Keratinocyte (primary cell): ENCODE measurements around the gene SHANK1. TPM values are rescaled to one million over a fixed set of nuclear protein-coding genes. Genes with fewer than 3 reads are reported as not detected.

Experiments used
- DNase-seq: peaks from one replicate; pipeline ENCODE4 v3.0.0-alpha.2; 2011; ENCODE audit warnings: low read depth, missing footprints, low spot score
- FAIRE-seq: peaks from 2 replicates; lab custom pipeline; 2011; peaks lifted over from hg19 to GRCh38; lab: Jason Lieb, UNC
- H2AFZ ChIP-seq: 2 replicates; pipeline ENCODE4 v1.6.0; 2012; ENCODE audit warnings: low read length, control low read depth, inconsistent platforms; ENCODE audit not compliant: control insufficient read depth
- H3K27ac ChIP-seq: 2 replicates; pipeline ENCODE4 v1.5.1; 2011; ENCODE audit warnings: low read length; ENCODE audit not compliant: control insufficient read depth, insufficient read depth
- H3K27me3 ChIP-seq: 3 replicates; pipeline ENCODE4 v1.6.0; 2011; ENCODE audit warnings: low read length; ENCODE audit not compliant: control insufficient read depth, insufficient read depth; ENCODE audit errors: extremely low read depth
- H3K36me3 ChIP-seq, 2 experiments: 2 replicates in 1 of 2; 3 replicates in 1 of 2; pipeline ENCODE4 v1.5.1; 2011; ENCODE audit warnings: low read length in 2 of 2, mild to moderate bottlenecking in 1 of 2; ENCODE audit not compliant: control insufficient read depth in 2 of 2, insufficient read depth in 2 of 2; ENCODE audit errors: extremely low read depth in 1 of 2
- H3K4me1 ChIP-seq: 3 replicates; pipeline ENCODE4 v1.5.1; 2011; ENCODE audit warnings: low read length; ENCODE audit not compliant: control insufficient read depth, insufficient read depth; ENCODE audit errors: extremely low read depth
- H3K4me2 ChIP-seq: 3 replicates; pipeline ENCODE4 v1.6.0; 2011; ENCODE audit warnings: low read depth, low read length; ENCODE audit not compliant: control insufficient read depth, insufficient read depth; ENCODE audit errors: extremely low read depth
- H3K4me3 ChIP-seq, 3 experiments: fragments of 200-600 bp in 1 of 3; sonication (generic) in 1 of 3; 2 replicates in 2 of 3; 3 replicates in 1 of 3; pipeline ENCODE4 v1.5.1; 2011 to 2016; ENCODE audit warnings: low read length in 3 of 3, mild to moderate bottlenecking in 3 of 3, control low read depth in 2 of 3, inconsistent platforms in 1 of 3, low read depth in 1 of 3, mixed read lengths in 1 of 3, mixed run types in 1 of 3, moderate library complexity in 1 of 3; ENCODE audit not compliant: control insufficient read depth in 2 of 3, insufficient read depth in 2 of 3; ENCODE audit errors: extremely low read depth in 1 of 3
- H3K79me2 ChIP-seq: 2 replicates; pipeline ENCODE4 v1.6.0; 2012; ENCODE audit warnings: low read length; ENCODE audit not compliant: control insufficient read depth, insufficient read depth
- H3K9ac ChIP-seq: 3 replicates; pipeline ENCODE4 v1.6.0; 2011; ENCODE audit warnings: low read length; ENCODE audit not compliant: control insufficient read depth, insufficient read depth; ENCODE audit errors: extremely low read depth
- H3K9me1 ChIP-seq: 3 replicates; pipeline ENCODE4 v1.6.0; 2011; ENCODE audit warnings: low read length; ENCODE audit not compliant: control insufficient read depth, insufficient read depth; ENCODE audit errors: extremely low read depth
- H3K9me3 ChIP-seq: 2 replicates; pipeline ENCODE4 v1.5.1; 2012; ENCODE audit warnings: low read depth, low read length; ENCODE audit not compliant: control insufficient read depth
- H4K20me1 ChIP-seq: 3 replicates; pipeline ENCODE4 v1.6.0; 2011; ENCODE audit warnings: low read length; ENCODE audit not compliant: control insufficient read depth, insufficient read depth; ENCODE audit errors: extremely low read depth
- CTCF ChIP-seq, 3 experiments: IDR thresholded peaks in 1 of 3; conservative IDR thresholded peaks in 1 of 3; optimal IDR thresholded peaks in 1 of 3; 2 replicates in 2 of 3; 3 replicates in 1 of 3; pipeline versions ENCODE3 to v1.5.1; 2011; ENCODE audit warnings: low read length in 3 of 3, mild to moderate bottlenecking in 3 of 3, moderate library complexity in 2 of 3, control low read depth in 1 of 3, inconsistent platforms in 1 of 3; ENCODE audit not compliant: insufficient read depth in 2 of 3; ENCODE audit errors: extremely low read depth in 1 of 3
- EZH2 ChIP-seq: IDR thresholded peaks from one replicate; pipeline ENCODE4 v1.6.1; 2012; ENCODE audit warnings: inconsistent platforms, mild to moderate bottlenecking, low read length, moderate library complexity
- dilution Hi-C: fragments of 300-500 bp; cut with MboI; formaldehyde crosslinking; loops from one replicate; pipeline ENCODE4 v1.7.0; 2020; ENCODE audit warnings: low sequenced_read_pairs; ENCODE audit not compliant: extremely low pct_ligation_motif_present
- polyA plus RNA-seq, 5 experiments: library from polyadenylated mRNA; depleted of rRNA in 3 of 5; stranded (reverse) in 3 of 5; stranded (forward) in 1 of 5; unstranded in 1 of 5; fragments of >200 nt; gene quantifications; 1 replicate in 1 of 5; 2 replicates in 3 of 5; 3 replicates in 1 of 5; pipeline versions ENCODE4 v1.2.1 to v1.2.3, GENCODE V29; 2011 to 2012; ENCODE audit warnings: missing spikeins in 2 of 5, low read depth in 1 of 5, low replicate concordance in 1 of 5

The SHANK1 gene
- polyA plus RNA-seq, 1 donor (not counting 4 experiments of a cell fraction or from before 2014, with no cell fraction given), result 0.51 TPM

GRCh38 chr19:50673118-50673517, 46.5 kb downstream of the SHANK1 start:
- Histone ChIP-seq H3K4me2 (no peak overlapping the region), H3K27ac (no peak overlapping the region), H3K9me3 (no peaks in the 10 kb centered on the region), H3K27me3 (peaks cover 32% of the 10 kb centered on the region), H3K4me1 (no peaks in the 10 kb centered on the region), H3K9ac (no peak overlapping the region), H3K79me2 (no peaks in the 10 kb centered on the region), H3K9me1 (no peaks in the 10 kb centered on the region), H3K36me3 (no peaks in the 10 kb centered on the region), H4K20me1 (no peaks in the 10 kb centered on the region), H2AFZ (no peak overlapping the region), H3K4me3 (no peak overlapping the region)
- FAIRE-seq, result no peak
- dilution Hi-C loops, result no loop called here
- no peak for TF ChIP-seq CTCF (optimal IDR thresholded peaks at IDR 0.05 in 1 of 3, IDR thresholded peaks at IDR 0.05 in 1 of 3, conservative IDR thresholded peaks at IDR 0.05 in 1 of 3; ENCODE audit: extremely low read depth in 1 of 3, insufficient read depth in 2 of 3, low read length in 3 of 3)
- no peak for TF ChIP-seq EZH2
- DNase-seq, result no peak

GRCh38 chr19:50670102-50670380, 49.6 kb downstream of the SHANK1 start:
- TF ChIP-seq EZH2 (no peak), CTCF (optimal IDR thresholded peaks at IDR 0.05 in 1 of 3, IDR thresholded peaks at IDR 0.05 in 1 of 3, conservative IDR thresholded peaks at IDR 0.05 in 1 of 3; ENCODE audit: extremely low read depth in 1 of 3, insufficient read depth in 2 of 3, low read length in 3 of 3) (no peak)
- no peaks in the 10 kb centered on the region for H3K36me3 ChIP-seq
- H3K4me2 ChIP-seq, result no peak overlapping the region
- no peaks in the 10 kb centered on the region for H3K79me2 ChIP-seq
- H3K9me1 ChIP-seq, result no peaks in the 10 kb centered on the region
- H3K27me3 ChIP-seq, result peaks cover 55% of the 10 kb centered on the region
- no peaks in the 10 kb centered on the region for H3K9me3 ChIP-seq
- dilution Hi-C loops, result no loop called here
- DNase-seq (no peak), FAIRE-seq (no peak)
- H3K27ac ChIP-seq, result no peak overlapping the region
- H3K4me1 ChIP-seq, result no peaks in the 10 kb centered on the region
- no peak overlapping the region for H3K9ac ChIP-seq
- H2AFZ ChIP-seq, result no peak overlapping the region
- no peaks in the 10 kb centered on the region for H4K20me1 ChIP-seq
- H3K4me3 ChIP-seq, result no peak overlapping the region
